Astrocyte (in vitro differentiated cells and primary cell): ENCODE results near the gene HIVEP2.

ENCODE experiments used
- CTCF ChIP-seq: IDR thresholded peaks from 2 replicates; pipeline ENCODE4 v1.5.1; 2011; ENCODE audit warnings: low read depth, mild to moderate bottlenecking, inconsistent platforms, low read length, moderate library complexity; ENCODE audit not compliant: insufficient read depth
- EZH2 ChIP-seq: IDR thresholded peaks from 2 replicates; pipeline ENCODE4 v1.6.1; 2012; ENCODE audit warnings: mild to moderate bottlenecking, low read length, inconsistent platforms; ENCODE audit not compliant: insufficient read depth

- TF ChIP-seq CTCF (no peak), EZH2 (no peak)
Measured at GRCh38 chr6:142934599-142934998, 10.4 kb downstream of the HIVEP2 start.
